ENCODE results near the gene TMOD1. TPM values are rescaled to one million over a fixed set of nuclear protein-coding genes. Genes with fewer than 3 reads are reported as not detected.
"Not testable (repeated sequence)": the region's sequence is repeated elsewhere in the genome, so short reads cannot be mapped to it uniquely, and the experiment has no call there.

The TMOD1 gene
- total RNA-seq, 2 donors from 2014 or later, result 1.0 to 4.9 TPM

GRCh38 chr9:97604901-97605645 is 103.6 kb downstream of the TMOD1 start:
- Histone ChIP-seq H3K36me3 (peaks cover 6% of the 10 kb centered on the region), H3K4me3 (no peak overlapping the region), H3K9me3 (no peaks in the 10 kb centered on the region), H3K27me3 (no peaks in the 10 kb centered on the region), H3K4me1 (no peaks in the 10 kb centered on the region), H3K27ac (no peak overlapping the region), H3K9ac (ENCODE audit: low read depth in 2 of 2, low read length in 2 of 2) (no peak overlapping the region)
- DNase-seq, result no peak
- no peak for TF ChIP-seq CTCF (IDR thresholded peaks at IDR 0.05)
- intact Hi-C loops (cut with DNase I), result no loop called here

- no peak overlapping the region for H3K4me3 ChIP-seq
- TF ChIP-seq CTCF (IDR thresholded peaks at IDR 0.05), result peak; percentile 86
- H3K9ac ChIP-seq (ENCODE audit: low read depth in 2 of 2, low read length in 2 of 2), result no peak overlapping the region
- DNase-seq, result peak; percentile 72
- H3K36me3 ChIP-seq, result no peaks in the 10 kb centered on the region
- no peaks in the 10 kb centered on the region for H3K4me1 ChIP-seq
- no peaks in the 10 kb centered on the region for H3K9me3 ChIP-seq
- no peak overlapping the region for H3K27ac ChIP-seq
- no peaks in the 10 kb centered on the region for H3K27me3 ChIP-seq
- intact Hi-C loops (cut with DNase I), result loop anchor here (5.0 kb wide), 2 partner anchors 148 to 228 kb away; no protein-coding TSS in a partner anchor
Measured at GRCh38 chr9:97615439-97616072, 114.1 kb downstream of the TMOD1 start.

DNA sequence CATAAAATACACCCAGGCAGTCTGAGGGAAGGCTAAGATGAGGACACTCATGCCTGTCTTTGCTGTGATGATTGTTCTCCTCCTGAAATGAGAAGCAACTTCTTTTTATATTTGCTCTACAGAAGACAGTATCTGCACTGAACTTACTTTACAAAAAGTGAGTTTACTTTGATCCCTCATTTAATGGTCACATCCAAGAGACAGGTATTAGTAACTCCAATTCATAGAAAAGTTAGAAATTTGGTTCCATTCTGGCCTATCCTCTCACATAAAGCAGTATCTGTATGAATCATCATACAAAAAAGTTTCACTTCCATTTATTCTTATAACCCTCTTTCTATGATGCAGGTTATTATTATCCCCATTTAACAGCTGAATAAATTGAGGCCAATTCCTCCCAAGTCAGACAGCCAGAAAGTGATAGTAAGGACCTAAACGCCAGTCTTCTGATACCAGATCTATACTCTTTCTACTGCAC is 116.5 kb downstream of the TMOD1 start:
- Histone ChIP-seq H3K27ac (no peak overlapping the region), H3K27me3 (no peaks in the 10 kb centered on the region), H3K9ac (ENCODE audit: low read depth in 2 of 2, low read length in 2 of 2) (no peak overlapping the region), H3K36me3 (no peaks in the 10 kb centered on the region), H3K4me1 (no peaks in the 10 kb centered on the region), H3K9me3 (no peaks in the 10 kb centered on the region), H3K4me3 (no peak overlapping the region)
- no peak for TF ChIP-seq CTCF (IDR thresholded peaks at IDR 0.05)
- intact Hi-C loops (cut with DNase I), result loop anchor here (5.0 kb wide), 2 partner anchors 151 to 231 kb away; no protein-coding TSS in a partner anchor
- no peak for DNase-seq

- H3K4me3 ChIP-seq; H3K27ac ChIP-seq; DNase-seq; H3K9me3 ChIP-seq; H3K4me1 ChIP-seq; H3K36me3 ChIP-seq; H3K27me3 ChIP-seq; H3K9ac ChIP-seq (ENCODE audit: low read depth in 2 of 2, low read length in 2 of 2); intact Hi-C loops (cut with DNase I): not testable (repeated sequence)
Measured at GRCh38 chr9:97620063-97620462, 118.6 kb downstream of the TMOD1 start.

DNA sequence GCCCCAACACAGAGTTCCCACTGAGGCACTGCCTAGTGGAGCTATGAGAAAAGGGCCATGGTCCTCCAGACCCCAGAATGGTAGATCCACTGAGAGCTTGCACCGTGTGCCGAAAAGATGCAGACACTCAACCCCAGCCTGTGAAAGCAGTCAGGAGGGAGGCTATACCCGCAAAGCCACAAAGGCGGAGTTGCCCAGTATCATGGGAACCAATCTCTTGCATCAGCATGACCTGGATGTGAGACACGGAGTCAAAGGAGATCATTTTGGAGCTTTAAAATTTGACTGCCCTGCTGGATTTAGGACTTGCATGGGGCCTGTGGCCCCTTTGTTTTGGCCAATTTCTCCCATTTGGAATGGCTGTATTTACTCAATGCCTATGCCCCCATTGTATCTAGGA is 121.0 kb downstream of the TMOD1 start:
- H3K4me1 ChIP-seq; H3K9me3 ChIP-seq; H3K36me3 ChIP-seq; intact Hi-C loops (cut with DNase I); H3K9ac ChIP-seq (ENCODE audit: low read depth in 2 of 2, low read length in 2 of 2); H3K4me3 ChIP-seq; DNase-seq; H3K27me3 ChIP-seq; H3K27ac ChIP-seq: not testable (repeated sequence)

- intact Hi-C loops (cut with DNase I), result no loop called here
- no peak for DNase-seq
- H3K4me1 ChIP-seq, result no peaks in the 10 kb centered on the region
- H3K9ac ChIP-seq (ENCODE audit: low read depth in 2 of 2, low read length in 2 of 2), result no peak overlapping the region
- no peak overlapping the region for H3K27ac ChIP-seq
- no peaks in the 10 kb centered on the region for H3K9me3 ChIP-seq
- peaks cover 7% of the 10 kb centered on the region for H3K36me3 ChIP-seq
- H3K27me3 ChIP-seq, result no peaks in the 10 kb centered on the region
- H3K4me3 ChIP-seq, result no peak overlapping the region
- no peak for TF ChIP-seq CTCF (IDR thresholded peaks at IDR 0.05)
Measured at GRCh38 chr9:97623946-97624345, 122.5 kb downstream of the TMOD1 start.
